HG03196 (cell line): ENCODE data around the gene SEPHS1.
A peak's percentile ranks its signal among the peaks of the same experiment; 100 is the strongest.
"Not testable (repeated sequence)": the region's sequence is repeated elsewhere in the genome, so short reads cannot be mapped to it uniquely, and the experiment has no call there.

Experiments used
- ATAC-seq: cut with Tn5 transposase; IDR thresholded peaks from one replicate; pipeline ENCODE4 v1.9.1; 2021; ENCODE audit not compliant: unreplicated experiment

Gene SEPHS1, protein sequence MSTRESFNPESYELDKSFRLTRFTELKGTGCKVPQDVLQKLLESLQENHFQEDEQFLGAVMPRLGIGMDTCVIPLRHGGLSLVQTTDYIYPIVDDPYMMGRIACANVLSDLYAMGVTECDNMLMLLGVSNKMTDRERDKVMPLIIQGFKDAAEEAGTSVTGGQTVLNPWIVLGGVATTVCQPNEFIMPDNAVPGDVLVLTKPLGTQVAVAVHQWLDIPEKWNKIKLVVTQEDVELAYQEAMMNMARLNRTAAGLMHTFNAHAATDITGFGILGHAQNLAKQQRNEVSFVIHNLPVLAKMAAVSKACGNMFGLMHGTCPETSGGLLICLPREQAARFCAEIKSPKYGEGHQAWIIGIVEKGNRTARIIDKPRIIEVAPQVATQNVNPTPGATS

DNA sequence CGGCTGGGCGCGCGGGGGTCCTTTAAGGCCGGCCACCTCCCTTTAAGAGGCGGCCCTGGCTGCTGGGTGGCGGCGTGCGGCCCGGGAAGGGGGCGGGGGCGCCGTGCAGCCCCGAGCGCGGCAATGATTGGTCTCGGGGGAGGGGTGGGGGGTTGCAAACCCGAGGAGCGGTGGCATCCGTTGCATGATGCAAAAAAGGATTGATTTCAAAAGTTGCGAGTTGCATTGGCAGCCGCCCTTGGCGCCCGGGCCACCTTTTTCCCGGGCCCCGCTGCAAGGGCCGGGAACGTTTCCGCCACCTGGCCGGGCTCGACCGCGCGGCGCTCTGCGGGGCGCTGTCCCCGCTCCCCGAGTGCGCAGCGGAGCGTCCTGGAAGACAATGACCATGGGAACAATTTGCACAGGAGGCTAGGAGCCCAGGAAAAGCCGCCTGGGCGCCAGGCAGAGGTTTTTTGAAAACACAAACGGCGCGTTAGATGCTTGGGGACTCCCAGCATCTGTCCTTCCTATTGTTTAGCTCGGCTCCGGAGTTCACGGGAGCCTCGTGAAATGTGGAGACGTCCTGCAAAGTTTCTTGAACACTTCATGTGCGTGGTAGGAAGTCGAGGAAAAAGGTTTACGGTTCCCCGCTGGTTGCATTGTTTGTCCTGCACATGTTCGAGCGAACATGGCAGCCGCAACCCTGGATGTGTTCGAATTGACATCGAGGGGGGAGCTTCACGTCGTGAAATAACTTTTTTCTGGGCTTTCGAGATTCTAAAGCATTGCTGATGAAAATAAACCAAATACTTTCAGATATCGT is at the start of gene SEPHS1:
Gene SEPHS1, minus strand, starts transcription at position 78 of the 802 bp plus-strand sequence. CDS start 3,343 bp downstream, outside the sequence.
- ATAC-seq: peak; percentile 42

GRCh38 chr10:13397052-13397451 is 49.0 kb upstream of the SEPHS1 start:
- no peak for ATAC-seq

DNA sequence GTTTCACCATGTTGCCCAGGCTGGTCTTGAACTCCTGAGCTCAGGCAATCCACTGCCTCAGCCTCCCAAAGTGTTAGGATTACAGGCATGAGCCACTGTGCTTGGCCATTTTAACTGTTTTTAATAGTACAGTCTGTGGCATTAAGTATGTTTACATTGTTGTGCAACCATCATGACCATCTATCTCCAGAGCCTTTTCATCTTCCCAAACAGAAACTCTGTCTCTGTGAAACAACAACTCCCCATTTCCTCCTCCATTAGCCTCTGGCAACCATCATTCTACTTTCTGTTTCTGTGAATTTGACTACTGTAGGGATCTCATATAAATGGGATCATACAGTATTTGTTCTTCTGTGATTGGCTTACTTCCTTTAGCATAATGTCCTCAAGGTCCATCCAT is 48.3 kb upstream of the SEPHS1 start:
- no peak for ATAC-seq

DNA sequence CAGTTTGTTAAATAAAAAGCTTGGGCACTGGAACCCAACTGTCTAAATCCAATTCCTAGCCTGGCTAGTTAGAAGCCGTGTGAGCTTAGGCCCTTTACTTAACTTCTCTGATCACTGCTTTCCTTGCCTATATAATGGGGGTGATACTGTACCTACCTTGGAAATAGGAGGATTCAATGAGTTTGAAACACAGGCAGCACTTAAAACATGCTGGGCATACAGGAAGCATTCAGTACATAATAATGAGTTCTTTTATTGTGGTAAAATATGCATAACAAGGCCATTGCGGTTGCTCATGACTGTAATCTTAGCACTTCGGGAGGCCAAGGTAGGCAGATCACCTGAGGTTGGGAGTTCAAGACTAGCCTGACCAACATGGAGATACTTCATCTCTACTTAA is 47.4 kb upstream of the SEPHS1 start:
- no peak for ATAC-seq

- no peak for ATAC-seq
These were observed 45.5 kb upstream of the SEPHS1 start for GRCh38 chr10:13393640-13394039.

DNA sequence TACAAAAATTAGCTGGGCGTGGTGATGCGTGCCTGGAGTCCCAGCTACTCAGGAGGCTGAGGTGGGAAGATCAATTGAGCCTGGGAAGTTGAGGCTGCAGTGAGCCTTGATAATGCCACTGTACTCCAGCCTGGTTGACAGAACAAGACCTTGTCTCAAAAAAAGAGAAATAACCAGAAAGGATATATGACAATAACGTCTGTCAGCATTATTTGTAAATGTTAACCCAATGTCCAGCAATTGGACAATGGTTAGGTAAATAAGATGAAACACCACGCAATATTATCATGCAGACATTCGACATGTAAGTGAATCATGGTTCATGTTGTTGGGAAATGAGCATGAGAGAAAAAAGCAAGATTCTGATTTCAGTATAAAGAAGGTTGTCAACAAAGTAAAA is 44.6 kb upstream of the SEPHS1 start:
- ATAC-seq: no peak

GRCh38 chr10:13390604-13391522 is 42.8 kb upstream of the SEPHS1 start:
- no peak for ATAC-seq

GRCh38 chr10:13388478-13389230 is 40.6 kb upstream of the SEPHS1 start:
- no peak for ATAC-seq

DNA sequence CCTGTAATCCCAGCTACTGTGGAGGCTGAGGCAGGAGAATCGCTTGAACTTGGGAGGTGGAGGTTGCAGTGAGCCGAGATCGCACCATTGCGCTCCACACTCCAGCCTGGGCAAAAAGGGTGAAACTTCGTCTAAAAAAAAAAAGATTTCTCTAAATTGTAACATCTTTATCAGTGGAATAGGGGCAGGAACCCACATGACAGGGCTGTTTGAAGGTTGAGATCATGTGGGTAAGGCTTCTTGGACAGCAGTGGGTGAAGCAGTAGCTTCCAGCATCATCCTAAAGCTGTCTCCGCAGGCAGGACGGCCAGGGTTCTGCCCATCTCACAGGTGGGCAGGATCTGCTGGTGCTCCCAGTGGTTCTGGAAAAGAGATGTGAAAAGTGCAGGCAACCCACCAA is 37.9 kb upstream of the SEPHS1 start:
- no peak for ATAC-seq

DNA sequence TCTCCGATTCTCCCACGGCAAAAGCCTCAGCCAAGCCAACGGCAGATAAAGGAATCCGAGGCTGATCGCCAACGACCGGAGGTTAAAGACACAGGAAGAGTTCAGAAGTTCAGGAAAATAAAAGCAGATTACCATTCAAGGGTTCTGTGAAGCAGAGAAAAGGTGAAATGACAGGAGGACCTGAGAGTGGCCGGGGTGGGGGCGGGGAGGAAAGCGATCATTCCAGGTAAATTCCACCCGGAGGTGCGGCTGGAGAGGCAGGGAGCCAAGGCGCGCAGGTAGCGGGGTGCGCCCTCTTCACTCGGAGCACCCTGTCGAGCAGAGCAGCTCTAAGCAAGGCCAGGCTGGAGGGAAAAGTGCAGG is 35.3 kb upstream of the SEPHS1 start:
- no peak for ATAC-seq

DNA sequence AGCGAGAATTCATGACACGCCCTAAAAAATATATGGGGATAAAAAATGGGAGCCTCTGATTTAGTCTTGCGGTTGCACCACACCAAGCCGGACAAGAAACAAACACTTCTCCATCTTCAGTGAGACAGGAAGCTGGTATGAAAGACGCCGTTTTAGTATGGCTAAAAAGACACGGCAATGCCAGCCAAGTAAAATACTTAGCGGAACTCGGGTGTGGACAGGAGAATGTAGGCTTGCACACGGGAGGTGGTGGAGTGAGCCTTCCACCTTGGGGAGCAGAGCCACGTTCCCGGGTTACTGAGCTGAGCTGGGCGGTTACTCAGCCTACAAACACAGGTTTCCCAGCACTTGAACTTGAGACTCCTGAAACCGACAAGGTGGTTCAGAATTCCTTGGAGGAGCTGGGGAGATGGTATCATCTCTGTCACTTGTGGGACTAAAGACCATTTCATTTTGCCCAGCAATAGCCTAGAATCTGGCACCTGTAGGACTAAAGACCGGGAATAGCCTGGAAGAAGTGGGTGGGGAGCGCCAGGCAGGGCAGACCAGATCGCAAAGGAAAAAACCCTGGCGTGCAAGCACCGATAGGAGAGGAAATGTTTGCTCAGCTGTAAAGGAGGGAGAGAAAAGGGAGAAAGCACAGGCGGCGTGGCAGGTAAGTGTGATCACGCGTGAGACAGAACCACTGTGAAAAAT is 34.8 kb upstream of the SEPHS1 start:
- no peak for ATAC-seq

DNA sequence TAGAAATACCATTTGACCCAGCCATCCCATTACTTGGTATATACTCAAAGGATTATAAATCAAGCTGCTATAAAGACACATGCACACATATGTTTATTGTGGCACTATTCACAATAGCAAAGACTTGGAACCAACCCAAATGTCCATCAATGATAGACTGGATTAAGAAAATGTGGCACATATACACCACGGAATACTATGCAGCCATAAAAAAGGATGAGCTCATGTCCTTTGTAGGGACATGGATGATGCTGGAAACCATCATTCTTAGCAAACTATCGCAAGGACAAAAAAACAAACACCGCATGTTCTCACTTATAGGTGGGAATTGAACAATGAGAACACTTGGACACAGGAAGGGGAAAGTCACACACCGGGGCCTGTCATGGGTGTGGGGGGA is 31.0 kb upstream of the SEPHS1 start:
- ATAC-seq: not testable (repeated sequence)

- ATAC-seq: no peak
These were observed 28.7 kb upstream of the SEPHS1 start for GRCh38 chr10:13376746-13377145.

DNA sequence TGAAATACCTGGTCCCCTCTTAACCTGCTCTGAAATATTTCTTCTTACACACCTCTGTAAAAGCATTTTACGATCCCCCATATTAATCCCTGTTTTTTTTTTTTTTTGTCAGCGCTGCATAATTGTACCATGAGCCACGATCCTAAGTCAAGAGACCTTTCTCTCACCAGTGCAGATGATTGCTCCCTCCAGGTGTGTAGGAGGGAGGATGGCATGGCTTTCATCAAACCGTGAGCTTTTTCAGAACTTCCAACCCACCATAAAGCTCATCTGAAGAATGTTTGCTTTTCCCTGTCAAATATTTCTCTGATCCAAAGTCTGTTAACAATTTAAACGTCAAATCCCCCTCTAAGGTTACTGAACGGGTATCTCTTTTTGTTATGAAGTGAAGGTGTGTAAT is 28.2 kb upstream of the SEPHS1 start:
- no peak for ATAC-seq

DNA sequence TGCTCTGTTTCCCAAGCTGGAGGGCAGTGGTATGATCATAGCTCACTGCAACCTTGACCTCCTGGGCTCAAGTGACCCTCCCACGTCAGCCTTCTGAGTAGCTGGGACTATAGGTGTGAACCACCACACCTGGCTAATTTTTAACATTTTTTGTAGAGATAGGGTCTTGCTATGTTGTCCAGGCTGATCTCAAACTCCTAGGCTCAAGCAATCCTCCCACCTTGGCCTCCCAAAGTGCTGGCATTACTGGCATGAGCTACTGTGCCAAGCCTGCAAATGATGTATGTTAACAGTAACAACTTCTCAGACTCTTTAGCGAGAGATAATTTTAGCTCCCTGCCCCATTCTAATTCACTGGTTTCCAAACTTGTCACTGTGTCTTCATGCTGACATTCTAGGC is 27.7 kb upstream of the SEPHS1 start:
- ATAC-seq: no peak

DNA sequence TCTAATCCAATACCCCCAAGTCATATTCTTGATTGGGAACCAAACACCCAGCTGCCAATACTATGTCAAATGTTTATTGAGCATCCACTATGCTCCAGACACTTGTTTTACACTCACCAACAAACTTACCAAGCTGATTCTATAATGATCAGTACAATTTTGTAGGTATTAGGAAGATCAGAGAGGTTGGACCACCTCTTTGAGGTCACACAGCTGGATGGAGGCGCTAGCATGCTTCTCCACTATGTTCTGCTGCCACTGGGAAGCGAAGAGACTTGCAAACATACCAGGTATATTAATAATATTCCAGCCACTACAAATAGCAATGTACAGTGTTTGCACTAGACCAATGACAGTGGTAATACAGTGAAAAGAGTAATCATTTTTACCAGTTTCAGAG is 25.6 kb upstream of the SEPHS1 start:
- no peak for ATAC-seq

- no peak for ATAC-seq
These were observed 24.4 kb upstream of the SEPHS1 start for GRCh38 chr10:13372524-13372923.

- no peak for ATAC-seq
These were observed 23.9 kb upstream of the SEPHS1 start for GRCh38 chr10:13371897-13372470.

- no peak for ATAC-seq
These were observed 18.8 kb upstream of the SEPHS1 start for GRCh38 chr10:13366891-13367290.

- no peak for ATAC-seq
These were observed 17.7 kb upstream of the SEPHS1 start for GRCh38 chr10:13365831-13366230.
